ENCODE data around the gene CACNB2. TPM values are rescaled to one million over a fixed set of nuclear protein-coding genes. Genes with fewer than 3 reads are reported as not detected.
"Not testable (repeated sequence)": the region's sequence is repeated elsewhere in the genome, so short reads cannot be mapped to it uniquely, and the experiment has no call there.

The CACNB2 gene
- total RNA-seq, 1 experiment from 2014 or later = not detected

DNA sequence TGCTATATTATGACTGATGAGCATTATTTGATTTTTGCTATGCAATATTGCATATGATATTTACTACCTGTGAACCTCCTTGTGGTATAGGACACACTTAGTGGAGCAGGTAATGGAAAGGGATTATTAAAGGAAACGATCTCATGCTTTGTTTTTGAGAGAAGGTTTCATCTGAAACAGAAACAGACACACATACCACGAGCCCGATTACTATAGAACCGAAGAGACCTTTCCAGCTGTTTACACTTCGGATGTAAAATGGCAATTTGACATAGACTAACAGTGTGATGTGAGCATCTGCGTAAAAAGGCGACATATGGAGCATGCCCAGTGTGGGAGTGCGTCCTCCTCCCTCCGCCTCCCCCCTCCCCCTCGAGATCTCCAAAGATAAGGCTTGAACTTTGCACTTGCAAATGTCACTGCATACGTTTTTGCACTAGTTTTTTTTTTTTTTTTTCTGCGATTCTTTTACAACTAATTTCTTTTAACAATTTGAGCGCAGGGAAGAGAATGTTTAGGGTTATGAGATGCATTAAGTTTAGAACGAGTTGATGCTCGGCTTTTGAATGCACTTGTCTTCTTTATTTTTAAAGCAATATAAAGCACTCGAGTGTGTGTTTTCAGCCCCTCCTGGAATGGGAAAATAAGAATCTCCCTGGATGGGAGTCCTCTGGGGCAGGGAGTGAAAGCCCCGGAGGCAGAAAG lies 260.1 kb downstream of the CACNB2 start:
- DNase-seq (ENCODE audit: low read depth) = no peak

DNA sequence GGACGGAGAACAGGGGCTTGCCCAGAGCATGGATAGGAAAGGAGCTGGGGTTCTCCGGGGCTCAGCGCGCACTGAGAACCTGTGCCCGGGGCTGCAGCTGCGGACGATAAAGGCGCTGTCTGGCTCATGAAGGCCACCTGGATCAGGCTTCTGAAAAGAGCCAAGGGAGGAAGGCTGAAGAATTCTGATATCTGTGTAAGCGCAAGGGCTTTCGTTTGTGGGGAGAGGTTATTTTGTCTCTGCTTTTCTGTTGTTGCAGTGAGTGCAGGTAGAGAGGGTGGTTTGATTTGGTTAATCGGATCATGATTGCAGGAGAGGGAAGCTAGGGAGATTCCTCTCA lies 260.7 kb downstream of the CACNB2 start:
- DNase-seq (ENCODE audit: low read depth) = no peak

DNA sequence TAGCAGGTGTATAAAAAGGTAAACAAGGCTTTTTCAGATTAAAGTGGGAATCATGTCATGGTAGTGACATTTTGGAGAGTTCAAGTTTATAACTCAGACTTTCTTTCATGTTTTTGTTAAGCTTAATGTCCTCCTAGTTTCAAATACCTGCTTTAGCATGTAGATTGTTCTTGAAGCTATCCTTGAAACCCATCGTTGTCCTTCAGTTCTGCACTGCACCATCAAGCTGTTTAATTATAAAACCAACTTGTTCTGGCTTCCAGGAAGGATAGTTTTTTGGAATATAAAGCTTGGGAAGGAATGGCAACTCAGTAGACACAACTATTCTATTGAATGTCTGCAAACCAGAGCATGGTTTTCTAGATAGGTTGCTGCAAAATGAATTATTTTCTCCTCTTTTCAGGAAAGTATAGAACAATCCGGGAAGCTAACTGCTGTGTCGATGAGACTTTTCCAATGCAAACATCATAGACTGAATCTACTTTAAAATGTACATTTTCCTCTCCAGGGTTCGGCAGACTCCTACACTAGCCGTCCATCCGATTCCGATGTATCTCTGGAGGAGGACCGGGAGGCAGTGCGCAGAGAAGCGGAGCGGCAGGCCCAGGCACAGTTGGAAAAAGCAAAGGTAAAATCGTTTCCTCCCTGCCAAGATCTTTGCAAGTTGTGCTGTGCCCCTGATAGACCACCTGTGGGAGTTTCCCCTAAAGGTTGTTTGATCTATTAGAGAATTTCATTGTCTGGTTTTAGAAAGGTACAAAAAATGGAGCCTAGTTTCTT lies 261.4 kb downstream of the CACNB2 start:
- no peak for DNase-seq (ENCODE audit: low read depth)

- no peak for DNase-seq (ENCODE audit: low read depth)
Observed at GRCh38 chr10:18402853-18403252, 262.6 kb downstream of the CACNB2 start.

GRCh38 chr10:18404530-18404929 lies 264.3 kb downstream of the CACNB2 start:
- DNase-seq (ENCODE audit: low read depth) = no peak

DNA sequence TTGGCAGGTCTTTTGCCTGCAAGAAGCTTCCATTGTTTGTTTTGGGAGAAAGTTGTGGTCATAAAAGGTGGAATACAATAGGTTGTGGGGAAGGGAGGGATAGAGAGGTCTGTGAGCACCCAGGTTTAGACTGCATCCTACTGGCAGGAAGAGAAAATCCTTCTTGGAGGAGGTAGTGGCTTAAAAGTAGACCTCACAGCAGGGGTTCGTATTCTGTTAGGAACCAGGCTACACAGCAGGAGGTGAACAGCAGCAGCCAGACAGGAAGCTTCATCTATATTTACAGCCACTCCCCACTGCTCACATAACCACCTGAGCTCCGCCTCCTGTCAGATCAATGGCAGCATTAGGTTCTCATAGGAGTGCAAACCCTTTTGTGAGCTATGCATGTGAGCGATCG lies 265.9 kb downstream of the CACNB2 start:
- DNase-seq (ENCODE audit: low read depth) = no peak

DNA sequence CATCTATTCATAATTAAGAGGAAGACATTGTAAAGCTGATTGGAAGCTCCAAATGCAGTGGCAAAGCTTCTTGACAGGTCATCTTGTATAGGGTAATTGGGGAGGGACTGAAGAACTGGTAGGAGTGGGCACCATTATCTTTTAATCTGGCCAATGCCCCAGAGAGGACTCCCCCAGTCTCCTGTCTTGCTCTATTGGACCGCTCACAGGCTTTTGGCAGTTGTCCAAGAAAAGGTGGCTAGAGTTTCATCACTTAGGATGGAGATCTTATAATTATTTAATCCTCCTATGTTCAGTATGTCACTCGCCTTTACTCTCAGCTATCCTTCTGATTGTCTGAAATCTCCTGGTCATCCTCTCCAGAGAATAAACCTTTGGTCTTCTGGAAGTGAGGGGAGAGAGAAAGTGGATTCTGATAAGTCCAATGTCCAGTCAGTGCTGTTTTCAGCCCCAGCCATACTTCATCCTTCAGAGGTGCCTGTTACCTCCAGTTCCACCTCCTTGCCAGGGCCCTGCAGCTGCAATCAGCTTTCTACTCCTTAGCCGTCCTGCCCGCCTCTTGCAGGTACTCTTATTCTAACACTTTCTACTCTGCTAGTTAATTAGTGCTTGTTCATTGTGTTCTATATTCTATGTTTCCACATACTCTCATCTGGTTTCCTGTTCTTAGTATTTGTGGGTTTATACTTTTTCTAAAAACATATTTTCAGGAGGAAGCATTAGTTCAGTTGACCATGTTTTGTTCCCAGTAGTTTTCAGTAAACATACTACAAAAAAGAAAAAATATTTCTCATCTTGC lies 269.6 kb downstream of the CACNB2 start:
- no peak for DNase-seq (ENCODE audit: low read depth)

DNA sequence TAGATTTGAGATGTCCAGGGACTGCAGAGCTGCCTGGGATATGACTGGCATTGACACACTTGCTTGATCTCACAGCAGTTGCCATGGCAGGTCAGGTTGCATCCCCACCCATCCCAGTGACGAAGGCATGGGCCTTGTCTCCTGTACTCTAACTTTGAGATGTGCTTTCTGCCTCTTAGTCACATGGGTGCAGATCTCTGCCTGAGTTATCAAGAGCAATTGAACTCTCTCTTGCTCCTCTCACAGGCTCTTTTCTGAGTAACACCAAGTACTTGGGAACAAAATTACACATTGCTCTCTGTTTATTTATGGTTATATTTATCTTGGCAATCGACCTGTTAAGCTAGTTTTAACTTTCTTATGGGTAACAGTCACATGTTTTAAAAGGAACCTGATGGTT lies 273.8 kb downstream of the CACNB2 start:
- DNase-seq (ENCODE audit: low read depth) = no peak

DNA sequence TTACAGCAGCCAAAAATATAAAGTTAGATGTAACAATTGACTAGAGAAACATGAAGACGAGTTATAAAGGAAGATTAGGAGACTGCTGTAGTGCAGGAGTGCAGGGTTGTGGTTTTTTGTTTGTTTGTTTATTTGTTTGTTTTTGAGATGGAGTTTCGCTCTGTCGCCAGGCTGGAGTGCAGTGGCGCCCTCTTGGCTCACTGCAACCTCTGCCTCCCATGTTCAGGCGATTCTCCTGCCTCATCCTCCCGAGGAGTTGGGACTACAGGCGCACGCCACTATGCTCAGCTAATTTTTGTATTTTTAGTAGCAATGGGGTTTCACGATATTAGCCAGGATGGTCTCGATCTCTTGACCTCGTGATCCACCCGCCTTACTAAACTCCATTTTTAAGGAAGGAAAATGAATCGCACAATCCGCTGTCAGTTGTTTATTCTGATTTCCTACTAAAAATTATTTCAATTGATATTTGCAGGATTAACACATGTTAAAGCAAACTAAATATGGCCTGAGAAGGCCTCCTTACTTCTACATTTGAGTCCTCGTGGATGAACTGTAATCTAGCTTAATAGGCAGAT lies 277.8 kb downstream of the CACNB2 start:
- no peak for DNase-seq (ENCODE audit: low read depth)

DNA sequence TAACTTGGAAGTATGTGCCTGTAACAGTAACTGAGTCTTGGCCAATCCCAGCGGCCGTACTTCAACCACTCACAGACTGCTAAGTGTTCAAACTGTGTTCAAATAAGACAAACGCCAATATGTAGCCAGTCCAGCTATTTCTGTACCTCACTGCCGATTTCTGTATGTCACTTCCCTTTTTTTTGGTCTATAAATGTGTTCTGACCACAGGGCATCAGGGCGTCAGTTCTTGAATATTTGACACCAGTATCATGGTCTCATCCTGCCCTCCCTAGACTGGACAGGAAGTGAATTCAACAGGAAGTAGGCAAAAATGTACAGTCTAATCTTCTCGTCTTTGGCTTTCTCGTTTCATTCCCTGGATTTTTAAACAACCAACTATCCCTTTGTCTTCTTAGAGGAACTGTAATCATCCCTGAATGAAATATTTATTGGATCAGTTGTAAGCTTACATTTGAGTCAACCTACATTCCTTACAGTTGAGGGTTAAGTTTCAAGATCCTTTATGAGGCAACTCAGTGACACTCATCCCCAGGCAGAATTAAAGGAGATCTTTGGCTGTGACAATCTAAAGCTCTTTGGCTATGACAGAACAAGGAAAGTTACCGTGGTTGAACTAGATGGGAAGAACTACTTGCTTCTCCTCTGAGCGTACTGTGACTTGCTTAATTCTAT lies 278.5 kb downstream of the CACNB2 start:
- DNase-seq (ENCODE audit: low read depth) = no peak

DNA sequence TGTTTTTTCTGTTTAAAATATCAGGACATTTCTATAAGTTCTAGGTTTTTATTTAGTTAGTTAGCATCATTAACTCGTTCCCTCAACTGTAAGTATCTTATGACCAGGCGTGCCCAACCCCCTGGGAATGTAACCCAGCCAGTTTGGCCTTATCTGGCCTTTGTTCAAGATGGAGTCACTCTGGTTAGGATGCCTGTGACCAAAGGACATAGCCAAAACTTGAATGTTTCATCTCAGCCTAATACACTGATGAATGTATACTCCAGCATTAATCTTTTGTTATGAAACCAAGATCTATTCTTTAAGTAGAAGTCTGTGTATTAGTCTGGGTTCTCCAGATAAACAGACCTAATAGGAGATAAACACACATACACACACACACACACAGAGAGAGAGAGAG lies 279.7 kb downstream of the CACNB2 start:
- no peak for DNase-seq (ENCODE audit: low read depth)

DNA sequence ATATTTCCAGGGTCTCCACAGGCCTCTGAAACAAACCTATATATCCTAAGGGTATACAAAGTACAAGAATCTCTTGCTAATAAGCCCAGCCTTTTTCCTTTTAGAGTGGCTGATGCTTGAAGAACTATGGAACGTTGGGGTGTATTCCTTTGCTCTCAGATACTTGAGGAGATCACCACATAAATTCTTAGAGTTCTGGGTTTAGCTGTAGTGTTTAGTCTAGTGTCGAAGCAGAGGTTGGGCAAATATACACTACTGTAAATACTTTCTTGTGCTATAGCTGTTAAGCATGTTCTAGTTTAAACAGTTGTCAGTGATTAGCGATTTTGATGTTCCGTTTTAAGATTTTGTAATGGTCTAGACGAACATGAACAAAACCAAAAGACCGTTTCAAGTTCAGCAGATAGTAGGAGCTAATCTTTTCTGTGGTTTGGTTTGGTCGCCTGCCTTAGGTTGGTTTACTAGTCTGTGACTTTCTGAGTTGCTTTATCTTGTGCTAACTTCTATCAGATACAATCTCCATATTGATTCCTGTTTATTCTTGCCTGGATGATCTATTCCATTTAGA lies 281.6 kb downstream of the CACNB2 start:
- DNase-seq (ENCODE audit: low read depth) = no peak

- no peak for DNase-seq (ENCODE audit: low read depth)
Observed at GRCh38 chr10:18423058-18423637, 282.9 kb downstream of the CACNB2 start.

DNA sequence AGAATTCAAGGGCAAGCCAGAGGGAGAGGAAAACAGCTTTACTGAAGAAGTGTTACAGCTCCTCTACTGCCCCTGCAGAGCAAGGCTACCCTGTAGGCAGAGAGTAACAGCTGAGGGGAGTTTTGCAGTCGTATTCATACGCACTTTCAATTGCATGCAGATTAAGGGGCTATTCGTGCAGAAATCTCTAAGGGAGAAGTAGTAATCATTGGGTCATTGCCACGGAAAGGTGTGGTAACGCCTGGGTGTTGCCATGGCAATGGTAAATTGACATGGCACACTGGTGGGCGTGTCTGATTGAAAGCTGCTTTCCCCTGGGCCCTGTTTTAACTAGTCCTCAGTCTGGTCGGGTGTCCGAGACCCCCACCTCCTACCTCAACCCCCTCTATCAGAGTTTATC lies 284.0 kb downstream of the CACNB2 start:
- no peak for DNase-seq (ENCODE audit: low read depth)

- no peak for DNase-seq (ENCODE audit: low read depth)
Observed at GRCh38 chr10:18429335-18429734, 289.1 kb downstream of the CACNB2 start.

GRCh38 chr10:18436902-18437301 lies 296.7 kb downstream of the CACNB2 start:
- DNase-seq (ENCODE audit: low read depth) = no peak

GRCh38 chr10:18437486-18437885 lies 297.3 kb downstream of the CACNB2 start:
- no peak for DNase-seq (ENCODE audit: low read depth)

DNA sequence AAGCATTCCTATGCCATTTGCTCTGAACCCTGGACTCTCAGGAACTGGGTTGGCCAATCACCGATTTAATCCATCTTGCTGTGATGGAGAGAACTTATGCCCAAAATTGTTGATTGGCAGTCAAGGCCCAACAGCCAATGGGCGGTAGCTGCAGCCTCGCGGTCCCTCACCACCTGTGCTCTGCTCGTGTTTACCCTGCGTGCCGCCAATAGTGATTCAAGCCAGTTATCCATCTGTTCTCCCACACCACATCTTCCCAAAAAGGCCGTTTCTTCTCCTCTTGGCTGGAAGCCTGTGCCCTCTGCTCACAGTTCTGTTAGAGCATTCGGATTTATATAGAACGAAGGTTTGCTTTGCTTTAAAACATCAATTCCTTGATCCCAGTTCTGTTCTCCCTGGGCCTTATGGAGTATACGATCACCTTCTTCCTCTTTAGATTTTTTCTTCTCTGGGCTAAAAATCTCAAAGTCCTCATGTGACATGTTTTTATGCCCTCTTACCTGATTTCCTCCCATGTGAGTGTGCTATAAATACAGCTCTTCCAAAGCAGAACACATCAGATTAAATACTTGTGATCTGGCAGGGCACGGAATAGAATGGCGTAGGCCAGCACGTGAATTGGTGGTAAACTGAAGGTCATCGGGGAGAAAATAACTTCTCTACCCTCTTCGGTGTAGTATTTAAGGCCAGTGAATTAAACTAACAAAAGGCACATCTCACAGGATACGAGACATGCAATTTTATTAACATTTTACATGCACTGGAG lies 298.3 kb downstream of the CACNB2 start:
- no peak for DNase-seq (ENCODE audit: low read depth)

- DNase-seq (ENCODE audit: low read depth) = no peak
Observed at GRCh38 chr10:18439601-18440000, 299.4 kb downstream of the CACNB2 start.

- DNase-seq (ENCODE audit: low read depth) = not testable (repeated sequence)
Observed at GRCh38 chr10:18445635-18446034, 305.4 kb downstream of the CACNB2 start.

Data from LHCN-M2 (cell line).